Measurements from ENCODE around the gene SAFB2. TPM values are rescaled to one million over a fixed set of nuclear protein-coding genes. Genes with fewer than 3 reads are reported as not detected.
A peak's percentile ranks its signal among the peaks of the same experiment; 100 is the strongest.

SAFB2 gene
- total and polyA plus RNA-seq, 8 donors, result 38.5 to 237 (median 83.7) TPM

DNA sequence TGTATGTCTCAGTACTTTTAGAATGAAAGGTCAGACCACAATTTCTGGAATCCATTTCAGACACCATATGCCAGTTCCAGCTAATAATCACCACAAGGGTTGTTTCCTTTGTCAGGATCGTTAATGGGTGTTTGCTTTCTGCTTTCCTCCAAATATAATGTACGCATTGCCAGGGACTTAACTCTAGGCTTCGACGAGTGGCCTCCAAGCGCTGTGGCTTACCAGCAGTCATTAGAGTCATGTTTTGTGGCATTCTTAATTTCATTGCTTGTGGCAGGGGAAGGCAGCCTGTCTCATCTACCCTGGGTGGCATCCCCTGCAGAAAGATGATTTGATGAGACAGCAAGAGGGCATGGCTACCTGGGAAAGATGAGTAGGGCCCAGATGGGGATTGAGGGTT is 22.8 kb upstream of the SAFB2 start:
- TF ChIP-seq POLR2A (IDR thresholded peaks at IDR 0.05), result no peak
- TF ChIP-seq POLR2AphosphoS5 (IDR thresholded peaks at IDR 0.05), result no peak
- no peak for TF ChIP-seq EP300 (IDR thresholded peaks at IDR 0.05)
- TF ChIP-seq, protein P1, sequence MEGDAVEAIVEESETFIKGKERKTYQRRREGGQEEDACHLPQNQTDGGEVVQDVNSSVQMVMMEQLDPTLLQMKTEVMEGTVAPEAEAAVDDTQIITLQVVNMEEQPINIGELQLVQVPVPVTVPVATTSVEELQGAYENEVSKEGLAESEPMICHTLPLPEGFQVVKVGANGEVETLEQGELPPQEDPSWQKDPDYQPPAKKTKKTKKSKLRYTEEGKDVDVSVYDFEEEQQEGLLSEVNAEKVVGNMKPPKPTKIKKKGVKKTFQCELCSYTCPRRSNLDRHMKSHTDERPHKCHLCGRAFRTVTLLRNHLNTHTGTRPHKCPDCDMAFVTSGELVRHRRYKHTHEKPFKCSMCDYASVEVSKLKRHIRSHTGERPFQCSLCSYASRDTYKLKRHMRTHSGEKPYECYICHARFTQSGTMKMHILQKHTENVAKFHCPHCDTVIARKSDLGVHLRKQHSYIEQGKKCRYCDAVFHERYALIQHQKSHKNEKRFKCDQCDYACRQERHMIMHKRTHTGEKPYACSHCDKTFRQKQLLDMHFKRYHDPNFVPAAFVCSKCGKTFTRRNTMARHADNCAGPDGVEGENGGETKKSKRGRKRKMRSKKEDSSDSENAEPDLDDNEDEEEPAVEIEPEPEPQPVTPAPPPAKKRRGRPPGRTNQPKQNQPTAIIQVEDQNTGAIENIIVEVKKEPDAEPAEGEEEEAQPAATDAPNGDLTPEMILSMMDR (IDR thresholded peaks at IDR 0.05), result no peak
- no peak for DNase-seq
- Histone ChIP-seq H3K9me3 (no peaks in the 10 kb centered on the region), H3K27ac (no peak overlapping the region), H3K4me3 (no peak overlapping the region), H3K4me1 (peaks cover 0 to 35% (median 0%) of the 10 kb centered on the region in 4 donors), H3K36me3 (peaks cover 54 to 91% (median 87%) of the 10 kb centered on the region in 4 donors), H3K27me3 (no peaks in the 10 kb centered on the region)
- intact Hi-C loops (cut with DNase I; ENCODE audit: low total_unique reads), result no loop called here
- WGBS, 5 donors, result 58 to 75% (median 72%) methylated on average over 5 of the region's 5 CpGs

- DNase-seq, result no peak
- H3K4me3 ChIP-seq, result no peak overlapping the region
- H3K27ac ChIP-seq, result no peak overlapping the region
- H3K27me3 ChIP-seq, result no peaks in the 10 kb centered on the region
- H3K36me3 ChIP-seq, result peaks cover 44 to 88% (median 77%) of the 10 kb centered on the region in 4 donors
- intact Hi-C loops (cut with DNase I; ENCODE audit: low total_unique reads), result no loop called here
- peaks cover 0 to 44% (median 0%) of the 10 kb centered on the region in 4 donors for H3K4me1 ChIP-seq
- no peak for TF ChIP-seq POLR2A (IDR thresholded peaks at IDR 0.05)
- no peak for TF ChIP-seq POLR2AphosphoS5 (IDR thresholded peaks at IDR 0.05)
- TF ChIP-seq EP300 (IDR thresholded peaks at IDR 0.05), result no peak
- TF ChIP-seq, protein P1 (IDR thresholded peaks at IDR 0.05), result no peak
- WGBS, 5 donors, result 74 to 95% (median 84%) methylated on average over 2 of the region's 2 CpGs
- H3K9me3 ChIP-seq, result no peaks in the 10 kb centered on the region
These were observed 21.5 kb upstream of the SAFB2 start for GRCh38 chr19:5644037-5644436.

DNA sequence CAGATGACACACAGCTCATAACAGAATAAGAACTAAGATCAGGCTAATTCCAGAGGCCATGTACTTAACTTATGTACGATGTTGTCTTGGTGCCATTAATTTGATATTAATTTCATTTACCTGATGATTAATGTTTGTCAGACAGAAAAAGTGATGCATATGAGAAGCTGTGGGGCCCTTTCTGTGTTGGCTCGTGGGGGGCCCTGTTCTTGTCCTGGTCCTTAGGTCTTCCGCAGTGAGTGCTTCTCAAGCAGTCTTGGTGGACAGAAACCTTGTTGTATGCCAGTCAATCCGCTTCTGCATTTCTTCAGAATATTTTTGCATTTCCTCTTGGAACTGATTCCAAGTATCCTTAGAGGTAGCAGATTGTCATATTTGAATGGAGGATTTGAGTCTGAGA is 20.5 kb upstream of the SAFB2 start:
- TF ChIP-seq POLR2A (IDR thresholded peaks at IDR 0.05) (no peak), EP300 (IDR thresholded peaks at IDR 0.05) (no peak), POLR2AphosphoS5 (IDR thresholded peaks at IDR 0.05) (no peak)
- TF ChIP-seq, protein P1 (IDR thresholded peaks at IDR 0.05), result no peak
- H3K4me1 ChIP-seq, result peaks cover 0 to 54% (median 4%) of the 10 kb centered on the region in 4 donors
- H3K27me3 ChIP-seq, result no peaks in the 10 kb centered on the region
- 78 to 86% (median 84%) methylated on average over 4 of the region's 4 CpGs for WGBS, 5 donors
- no peaks in the 10 kb centered on the region for H3K9me3 ChIP-seq
- no peak overlapping the region for H3K4me3 ChIP-seq
- intact Hi-C loops (cut with DNase I; ENCODE audit: low total_unique reads), result no loop called here
- H3K27ac ChIP-seq, result no peak overlapping the region
- no peak for DNase-seq
- peaks cover 38 to 81% (median 71%) of the 10 kb centered on the region in 4 donors for H3K36me3 ChIP-seq

DNA sequence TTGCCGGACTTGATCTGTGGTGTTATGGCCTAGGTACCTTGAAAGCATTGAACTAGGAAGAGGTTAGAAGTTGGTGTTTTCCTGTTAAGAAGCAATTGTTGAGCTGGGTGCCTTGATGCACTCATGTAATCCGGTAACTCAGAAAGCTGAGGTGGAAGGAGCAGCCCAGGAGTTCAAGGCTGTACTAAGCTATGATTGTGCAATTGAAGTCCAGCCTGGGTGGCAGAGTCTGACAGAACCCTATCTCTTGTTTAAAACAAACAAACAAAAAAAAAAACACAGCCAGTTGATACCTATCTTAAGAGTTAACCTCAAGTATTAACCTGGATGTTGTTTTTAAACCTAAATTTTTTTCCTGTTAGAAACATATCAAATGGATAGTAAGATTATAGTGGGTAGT is 19.6 kb upstream of the SAFB2 start:
- H3K27ac ChIP-seq, result no peak overlapping the region
- no peaks in the 10 kb centered on the region for H3K9me3 ChIP-seq
- WGBS, 5 donors, result 81 to 93% (median 88%) methylated on average over 2 of the region's 2 CpGs
- peaks cover 0 to 63% (median 12%) of the 10 kb centered on the region in 4 donors for H3K4me1 ChIP-seq
- intact Hi-C loops (cut with DNase I; ENCODE audit: low total_unique reads), result no loop called here
- H3K36me3 ChIP-seq, result peaks cover 30 to 73% (median 62%) of the 10 kb centered on the region in 4 donors
- H3K27me3 ChIP-seq, result no peaks in the 10 kb centered on the region
- H3K4me3 ChIP-seq, result no peak overlapping the region
- TF ChIP-seq, protein P1 (IDR thresholded peaks at IDR 0.05), result no peak
- no peak for TF ChIP-seq EP300 (IDR thresholded peaks at IDR 0.05)
- TF ChIP-seq POLR2A (IDR thresholded peaks at IDR 0.05), result no peak
- no peak for TF ChIP-seq POLR2AphosphoS5 (IDR thresholded peaks at IDR 0.05)
- peak in 1 of 2 donors; percentile 5 for DNase-seq

All from stomach (tissue), 9 donors.